Naive B cell (primary cell): Measurements from ENCODE around the gene PTPRK. TPM values are rescaled to one million over a fixed set of nuclear protein-coding genes. Genes with fewer than 3 reads are reported as not detected.

Source experiments
- ATAC-seq, 2 donors: fragments of 150-1000 bp; cut with Tn5 transposase; 2 replicates each; pipeline ENCODE4 v1.10.0; 2021; ENCODE audit warnings: low read depth in 2 of 2, mild to moderate bottlenecking in 2 of 2, moderate library complexity in 2 of 2
- DNase-seq: peaks from one replicate; pipeline ENCODE4 v3.0.0; 2022
- H3K27ac Mint-ChIP-seq, 6 donors: one replicate each; pipeline ENCODE4 v1.8.0; 2020 to 2022; ENCODE audit warnings: mild to moderate bottlenecking in 6 of 6, mixed read lengths in 6 of 6, moderate library complexity in 5 of 6, inconsistent platforms in 2 of 6
- H3K27me3 Mint-ChIP-seq, 3 donors: one replicate each; pipeline ENCODE4 v1.8.0; 2021 to 2022; ENCODE audit warnings: mixed read lengths in 3 of 3, mild to moderate bottlenecking in 1 of 3
- H3K36me3 Mint-ChIP-seq, 2 donors: one replicate each; pipeline ENCODE4 v1.8.0; 2020 to 2022; ENCODE audit warnings: mixed read lengths in 2 of 2, inconsistent platforms in 1 of 2, mild to moderate bottlenecking in 1 of 2
- H3K4me1 Mint-ChIP-seq, 3 donors: one replicate each; pipeline ENCODE4 v1.8.0; 2020 to 2022; ENCODE audit warnings: mixed read lengths in 3 of 3, inconsistent platforms in 1 of 3, mild to moderate bottlenecking in 1 of 3, moderate library complexity in 1 of 3
- H3K4me3 Mint-ChIP-seq, 8 donors: one replicate each; pipeline ENCODE4 v1.8.0; 2020 to 2022; ENCODE audit warnings: mild to moderate bottlenecking in 8 of 8, mixed read lengths in 8 of 8, moderate library complexity in 8 of 8, inconsistent platforms in 2 of 8
- H3K9me3 Mint-ChIP-seq, 7 donors: one replicate each; pipeline ENCODE4 v1.8.0; 2020 to 2022; ENCODE audit warnings: mixed read lengths in 7 of 7, mild to moderate bottlenecking in 5 of 7, inconsistent platforms in 2 of 7, moderate library complexity in 1 of 7
- polyA plus RNA-seq, 6 donors: library from polyadenylated mRNA; unstranded; fragments of 300-500 nt; fragmentation: Illumina TruSeq; gene quantifications; one replicate each; pipeline ENCODE4 v1.2.3, GENCODE V29; 2021; ENCODE audit warnings: low read depth in 6 of 6

PTPRK gene
- polyA plus RNA-seq, 6 donors from 2014 or later = 27.6 to 43.4 (median 34.3) TPM

DNA sequence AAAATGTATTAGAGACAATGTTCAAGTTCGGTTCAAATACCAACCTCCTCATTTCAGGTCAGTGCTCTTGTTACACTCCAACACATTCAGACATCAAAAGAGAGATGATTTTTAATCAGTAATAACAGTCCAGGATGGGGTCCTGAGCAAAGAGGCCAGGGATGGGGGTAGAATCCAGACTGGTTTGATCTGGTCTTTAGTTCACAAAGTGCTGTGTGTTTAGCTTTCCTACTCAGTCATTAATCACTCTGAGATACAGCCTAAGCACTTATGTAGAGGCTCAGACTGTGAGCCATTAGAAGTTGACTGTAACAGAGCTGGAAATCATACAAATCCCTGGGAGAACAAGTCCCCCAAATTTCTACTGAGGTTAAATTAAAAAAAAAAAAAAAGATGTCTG is 241.6 kb downstream of the PTPRK start:
- peaks cover 6 to 10% (median 7%) of the 10 kb centered on the region in 3 donors for H3K4me1 Mint-ChIP-seq
- no peaks in the 10 kb centered on the region for H3K9me3 Mint-ChIP-seq
- no peak overlapping the region for H3K4me3 Mint-ChIP-seq
- H3K27me3 Mint-ChIP-seq = no peaks in the 10 kb centered on the region
- H3K36me3 Mint-ChIP-seq = no peaks in the 10 kb centered on the region
- no peak for DNase-seq
- no peak overlapping the region for H3K27ac Mint-ChIP-seq
- no peak for ATAC-seq

DNA sequence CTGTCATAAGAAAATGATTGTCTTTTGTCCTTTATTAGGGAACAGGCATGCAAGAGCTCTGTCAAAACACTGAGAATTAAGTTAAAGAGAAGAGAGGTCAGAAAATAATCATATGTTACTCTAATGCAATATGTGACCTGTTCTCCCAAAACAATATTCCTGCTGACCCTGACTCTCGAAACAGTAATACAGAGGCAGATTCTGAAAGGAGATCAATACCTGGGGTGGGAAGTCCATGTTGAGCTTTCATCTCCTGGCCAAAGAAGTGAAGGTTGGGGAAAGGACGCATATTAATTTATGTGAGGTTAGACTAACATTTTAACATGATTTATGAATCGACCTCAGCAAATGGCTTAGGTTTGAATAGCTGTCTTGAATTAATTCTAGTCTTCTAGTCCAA is 243.0 kb downstream of the PTPRK start:
- no peaks in the 10 kb centered on the region for H3K4me1 Mint-ChIP-seq
- H3K9me3 Mint-ChIP-seq = peaks cover 0 to 2% (median 0%) of the 10 kb centered on the region in 7 donors
- no peaks in the 10 kb centered on the region for H3K27me3 Mint-ChIP-seq
- no peaks in the 10 kb centered on the region for H3K36me3 Mint-ChIP-seq
- DNase-seq (no peak), ATAC-seq (no peak)
- no peak overlapping the region for H3K4me3 Mint-ChIP-seq
- no peak overlapping the region for H3K27ac Mint-ChIP-seq

DNA sequence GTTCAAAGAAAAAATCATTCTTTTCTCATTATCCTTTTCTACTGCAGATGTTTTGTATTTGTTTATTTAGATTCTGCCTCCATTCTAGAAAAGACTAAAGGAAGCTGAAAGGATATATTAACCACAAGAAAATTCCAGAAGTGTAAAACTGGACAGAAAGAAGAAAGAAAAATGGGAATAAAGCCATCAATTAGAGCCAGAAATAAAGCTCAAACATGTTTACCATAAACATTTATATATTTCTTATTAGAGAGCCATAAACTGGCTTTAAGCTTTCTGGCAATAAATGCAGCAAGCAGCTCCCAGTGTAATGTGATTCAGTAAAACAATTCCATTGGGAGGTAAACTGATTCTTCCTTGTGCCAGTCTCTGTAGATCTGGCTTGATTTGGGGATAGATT is 244.1 kb downstream of the PTPRK start:
- H3K36me3 Mint-ChIP-seq = no peaks in the 10 kb centered on the region
- DNase-seq (no peak), ATAC-seq (no peak)
- H3K4me3 Mint-ChIP-seq = no peak overlapping the region
- no peaks in the 10 kb centered on the region for H3K4me1 Mint-ChIP-seq
- H3K27me3 Mint-ChIP-seq = no peaks in the 10 kb centered on the region
- H3K27ac Mint-ChIP-seq = no peak overlapping the region
- H3K9me3 Mint-ChIP-seq = peaks cover 0 to 2% (median 0%) of the 10 kb centered on the region in 7 donors

DNA sequence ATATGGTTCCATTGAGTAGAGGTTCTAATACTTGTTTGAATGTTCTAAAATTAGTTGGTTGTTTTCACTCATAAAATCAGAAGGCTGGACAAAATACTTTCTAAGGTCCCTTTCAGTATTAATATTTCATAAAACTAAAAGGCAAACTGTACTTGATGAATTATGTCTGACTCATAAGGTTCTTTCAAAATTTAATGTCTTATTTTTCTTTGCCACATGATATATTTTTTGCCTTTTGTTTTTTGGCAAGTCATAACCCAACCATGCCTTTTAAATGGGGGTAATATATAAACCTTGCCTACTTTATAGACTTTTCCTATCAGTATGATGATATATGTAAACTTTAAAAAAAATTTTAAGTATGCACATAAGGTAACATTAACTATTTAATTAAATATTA is 244.7 kb downstream of the PTPRK start:
- DNase-seq (no peak), ATAC-seq (no peak)
- H3K4me3 Mint-ChIP-seq = no peak overlapping the region
- peaks cover 0 to 2% (median 0%) of the 10 kb centered on the region in 7 donors for H3K9me3 Mint-ChIP-seq
- H3K27me3 Mint-ChIP-seq = no peaks in the 10 kb centered on the region
- H3K27ac Mint-ChIP-seq = no peak overlapping the region
- no peaks in the 10 kb centered on the region for H3K36me3 Mint-ChIP-seq
- no peaks in the 10 kb centered on the region for H3K4me1 Mint-ChIP-seq

DNA sequence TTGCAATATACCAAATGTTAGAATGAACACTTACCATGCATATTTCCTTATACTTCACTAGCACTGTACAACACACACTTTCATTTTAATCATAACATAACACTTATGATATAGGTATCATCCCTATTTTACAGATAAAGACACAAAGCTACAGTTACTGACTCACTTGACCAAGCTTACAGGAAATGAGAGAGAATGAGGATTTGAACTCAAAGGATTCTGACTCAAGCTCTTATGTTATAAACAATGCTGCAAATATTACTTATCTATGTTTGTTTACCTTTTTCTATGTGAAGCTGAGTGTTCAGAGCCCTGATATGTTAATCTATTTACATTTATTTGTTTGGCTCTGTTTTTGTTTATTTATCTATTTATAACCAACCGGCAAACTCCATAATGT is 245.4 kb downstream of the PTPRK start:
- DNase-seq (no peak), ATAC-seq (no peak)
- no peak overlapping the region for H3K4me3 Mint-ChIP-seq
- no peaks in the 10 kb centered on the region for H3K36me3 Mint-ChIP-seq
- no peak overlapping the region for H3K27ac Mint-ChIP-seq
- no peaks in the 10 kb centered on the region for H3K4me1 Mint-ChIP-seq
- H3K27me3 Mint-ChIP-seq = no peaks in the 10 kb centered on the region
- peaks cover 0 to 2% (median 0%) of the 10 kb centered on the region in 7 donors for H3K9me3 Mint-ChIP-seq

DNA sequence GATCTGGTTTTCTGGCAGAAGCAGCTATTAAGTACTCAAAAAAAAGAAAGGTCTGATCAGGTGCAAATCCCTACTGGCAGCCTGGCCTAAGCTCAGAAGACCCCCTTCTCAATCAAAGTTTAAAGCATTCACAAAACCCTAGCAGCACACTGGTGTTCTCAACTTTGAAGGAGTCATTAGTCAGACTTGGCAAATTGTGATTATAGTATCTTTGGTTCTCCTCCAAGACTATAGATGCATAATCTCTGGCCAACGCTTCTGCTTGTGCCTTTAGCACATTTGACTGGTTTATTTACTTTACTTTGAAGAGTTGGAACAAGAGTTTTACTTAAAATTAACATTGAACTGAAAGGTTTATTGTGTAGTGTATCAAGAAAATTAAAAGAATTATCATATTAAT is 248.9 kb downstream of the PTPRK start:
- H3K4me3 Mint-ChIP-seq = no peak overlapping the region
- DNase-seq (no peak), ATAC-seq (no peak)
- H3K4me1 Mint-ChIP-seq = no peaks in the 10 kb centered on the region
- H3K9me3 Mint-ChIP-seq = peaks cover 0 to 2% (median 0%) of the 10 kb centered on the region in 7 donors
- no peak overlapping the region for H3K27ac Mint-ChIP-seq
- H3K27me3 Mint-ChIP-seq = no peaks in the 10 kb centered on the region
- no peaks in the 10 kb centered on the region for H3K36me3 Mint-ChIP-seq

DNA sequence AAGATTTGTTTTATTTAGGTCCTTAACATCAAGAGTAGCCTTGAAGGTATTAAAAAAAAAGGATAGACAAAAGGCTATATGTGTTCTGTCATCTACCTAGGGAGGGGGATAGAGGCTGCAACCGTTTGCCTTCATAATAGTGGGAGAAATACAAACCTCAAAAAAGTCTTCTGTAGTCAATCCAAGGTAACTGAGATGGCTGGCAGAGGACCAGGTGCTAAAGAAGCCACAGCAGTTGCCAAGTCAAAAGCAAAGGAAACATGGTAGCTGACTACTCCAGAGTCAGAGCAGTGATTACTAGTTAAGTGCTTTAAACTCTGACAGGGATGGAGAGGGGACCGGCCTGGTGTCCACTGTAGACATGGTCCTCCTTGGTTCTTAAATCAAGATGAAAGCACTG is 249.4 kb downstream of the PTPRK start:
- no peak for ATAC-seq
- no peak overlapping the region for H3K4me3 Mint-ChIP-seq

DNA sequence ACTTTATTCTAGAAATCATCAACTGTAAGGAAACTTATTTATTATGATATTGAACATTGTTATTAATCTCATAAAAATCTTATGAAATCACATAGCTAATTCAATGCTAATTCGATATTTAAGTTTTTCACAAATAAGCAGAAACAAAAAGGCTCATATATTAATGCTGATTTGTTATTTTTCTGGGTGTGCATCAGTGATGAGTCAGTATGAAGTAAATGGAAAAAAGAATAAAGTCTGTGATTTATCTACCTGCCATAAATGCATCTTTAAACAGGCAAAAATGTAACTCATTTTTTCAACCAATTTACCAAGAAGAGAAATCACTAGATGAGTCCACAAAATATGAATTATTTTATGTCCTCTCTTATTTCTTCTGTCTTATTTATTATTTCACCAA is 253.5 kb downstream of the PTPRK start:
- Mint-ChIP-seq H3K9me3 (peaks cover 2 to 10% (median 4%) of the 10 kb centered on the region in 7 donors), H3K27ac (no peak overlapping the region), H3K27me3 (no peaks in the 10 kb centered on the region), H3K4me1 (no peaks in the 10 kb centered on the region), H3K4me3 (no peak overlapping the region), H3K36me3 (peaks cover 0 to 4% of the 10 kb centered on the region in 2 donors)
- no peak for DNase-seq
- no peak for ATAC-seq

More for the DNA sequence above, 249.4 kb downstream of the PTPRK start:
- Mint-ChIP-seq H3K27me3 (no peaks in the 10 kb centered on the region), H3K36me3 (no peaks in the 10 kb centered on the region), H3K27ac (no peak overlapping the region), H3K9me3 (peaks cover 0 to 2% (median 0%) of the 10 kb centered on the region in 7 donors), H3K4me1 (no peaks in the 10 kb centered on the region)
- no peak for DNase-seq

DNA sequence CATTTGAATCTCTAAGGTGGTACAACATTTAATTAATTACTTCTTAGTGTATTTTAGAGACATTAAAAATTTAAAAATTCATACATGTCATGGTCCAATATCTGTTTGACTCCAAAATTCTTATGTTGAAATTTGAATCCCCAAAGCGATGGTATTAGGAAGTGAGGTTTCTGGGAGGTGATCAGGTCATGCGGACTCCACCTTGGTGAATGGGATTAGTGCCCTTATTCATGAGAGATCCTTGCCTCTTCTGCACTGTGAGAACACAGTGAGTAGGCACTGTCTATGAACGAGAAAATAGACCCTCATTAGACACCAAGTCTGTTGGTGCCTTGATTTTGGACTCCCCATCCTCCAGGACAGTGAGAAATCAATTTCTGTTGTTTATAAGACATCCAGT is 254.7 kb downstream of the PTPRK start:
- Mint-ChIP-seq H3K9me3 (peaks cover 2 to 10% (median 4%) of the 10 kb centered on the region in 7 donors), H3K4me1 (peaks cover 0 to 3% (median 2%) of the 10 kb centered on the region in 3 donors), H3K4me3 (no peak overlapping the region), H3K36me3 (peaks cover 0 to 4% of the 10 kb centered on the region in 2 donors), H3K27me3 (no peaks in the 10 kb centered on the region), H3K27ac (no peak overlapping the region)
- DNase-seq (no peak), ATAC-seq (no peak)

DNA sequence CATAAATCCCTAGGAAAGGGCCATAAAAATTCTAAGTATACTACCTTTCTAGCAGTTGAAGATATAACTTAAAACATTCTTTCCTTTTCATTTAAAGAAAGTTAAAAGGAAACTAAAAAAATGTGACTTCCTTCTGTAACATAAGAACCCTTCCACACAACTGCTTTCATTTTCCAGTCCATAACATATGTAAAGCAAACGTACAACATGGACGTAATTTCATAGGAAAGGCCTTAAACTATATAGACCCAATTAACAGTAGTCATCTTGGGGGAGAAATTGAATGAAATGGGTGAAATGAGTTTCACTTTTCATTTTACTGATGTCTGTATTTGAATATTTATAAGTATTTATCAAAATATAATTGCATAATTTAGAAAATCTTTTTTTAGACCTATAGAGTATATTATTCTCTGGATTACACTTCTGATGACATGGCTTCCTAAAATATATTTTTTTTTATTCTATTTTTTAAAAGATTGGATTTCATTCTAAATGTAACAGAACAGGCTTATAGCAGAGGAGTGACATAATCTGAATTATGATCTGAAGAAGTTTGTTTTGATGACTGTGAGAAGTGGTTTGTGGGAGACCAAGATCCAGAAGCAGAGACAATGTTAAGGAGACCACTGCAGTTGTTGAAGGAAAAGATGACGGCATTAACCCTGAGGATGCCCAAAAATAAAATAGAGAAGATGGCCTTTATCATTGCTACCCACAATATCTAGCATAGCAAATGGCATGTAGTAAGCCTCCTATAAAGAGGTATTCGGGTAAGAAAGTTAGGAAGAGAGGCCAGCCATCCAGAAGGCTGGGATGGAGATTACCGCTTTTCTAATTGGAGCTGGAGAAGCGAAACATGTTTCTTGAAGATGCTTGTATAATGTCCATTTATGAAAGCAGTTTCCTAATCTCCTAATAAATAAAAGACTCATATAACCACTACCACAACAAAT is 260.4 kb downstream of the PTPRK start:
- no peaks in the 10 kb centered on the region for H3K27me3 Mint-ChIP-seq
- peak overlapping the region; percentile 36 to 88 (median 64) for H3K4me3 Mint-ChIP-seq
- ATAC-seq (peak; percentile 56 to 69), DNase-seq (no peak)
- peaks cover 15 to 26% (median 20%) of the 10 kb centered on the region in 3 donors for H3K4me1 Mint-ChIP-seq
- H3K36me3 Mint-ChIP-seq = peaks cover 0 to 4% of the 10 kb centered on the region in 2 donors
- peak overlapping the region in 4 of 6 donors; percentile 6 to 68 (median 54) for H3K27ac Mint-ChIP-seq
- H3K9me3 Mint-ChIP-seq = peaks cover 2 to 10% (median 4%) of the 10 kb centered on the region in 7 donors

DNA sequence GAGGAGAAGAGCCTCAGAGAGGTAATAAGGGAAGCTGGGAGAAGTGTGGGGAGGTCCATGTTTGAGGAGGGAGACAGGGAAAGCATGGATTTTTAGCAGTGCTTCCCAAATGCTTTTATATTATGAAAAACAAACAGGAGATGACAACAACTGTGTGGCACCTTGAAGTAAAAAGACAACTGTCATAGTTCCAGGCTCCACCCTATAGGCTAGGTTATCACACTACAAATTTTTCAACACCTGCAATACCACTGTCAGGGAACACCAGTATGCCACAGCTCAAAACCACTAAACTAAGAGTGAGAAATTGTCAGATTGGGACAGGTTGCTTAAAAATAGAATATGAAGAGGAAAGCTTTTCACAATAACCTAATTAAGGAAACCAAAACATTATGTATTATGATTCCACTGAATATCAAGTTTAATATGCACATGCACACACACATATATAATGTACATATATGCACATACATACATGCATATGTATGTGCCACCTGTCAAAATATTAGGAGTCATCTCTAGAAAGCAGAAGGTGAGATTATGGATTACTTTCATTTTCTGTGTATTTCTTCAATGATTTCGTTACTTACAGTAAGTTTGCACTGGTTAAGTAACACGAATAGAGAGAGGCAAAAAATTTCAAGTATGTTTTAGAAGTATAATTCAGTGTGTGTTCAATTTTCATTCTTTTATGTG is 261.2 kb downstream of the PTPRK start:
- Mint-ChIP-seq H3K9me3 (peaks cover 0 to 6% (median 4%) of the 10 kb centered on the region in 7 donors), H3K4me1 (peaks cover 15 to 26% (median 20%) of the 10 kb centered on the region in 3 donors), H3K4me3 (peak overlapping the region; percentile 36 to 88 (median 64)), H3K27me3 (no peaks in the 10 kb centered on the region), H3K36me3 (no peaks in the 10 kb centered on the region), H3K27ac (peak overlapping the region; percentile 8 to 68 (median 43))
- ATAC-seq (peak; percentile 30 to 49), DNase-seq (no peak)

DNA sequence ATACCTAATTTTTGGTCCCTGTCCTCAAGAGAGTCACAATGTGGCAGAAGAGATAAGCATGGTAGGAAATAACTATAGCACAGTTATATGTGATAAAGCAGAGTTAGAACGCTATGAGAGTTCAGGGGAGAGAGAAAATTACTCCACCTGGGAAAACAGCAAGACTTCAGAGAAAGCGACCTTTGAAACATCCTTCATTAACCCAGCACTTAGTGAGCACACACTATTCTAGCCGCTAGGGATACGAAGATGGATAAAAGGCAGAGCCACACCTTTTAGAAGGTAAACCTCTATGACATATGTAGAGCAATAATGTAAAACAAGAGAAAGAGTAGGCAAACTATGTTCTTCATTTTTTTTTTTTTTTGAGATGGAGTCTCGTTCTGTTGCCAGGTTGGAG is 264.3 kb downstream of the PTPRK start:
- H3K4me1 Mint-ChIP-seq = peaks cover 15 to 26% (median 20%) of the 10 kb centered on the region in 3 donors
- no peak overlapping the region for H3K4me3 Mint-ChIP-seq
- DNase-seq = no peak
- H3K27me3 Mint-ChIP-seq = no peaks in the 10 kb centered on the region
- H3K36me3 Mint-ChIP-seq = no peaks in the 10 kb centered on the region
- no peak for ATAC-seq
- no peaks in the 10 kb centered on the region for H3K9me3 Mint-ChIP-seq
- peak overlapping the region in 1 of 6 donors; percentile 45 for H3K27ac Mint-ChIP-seq

DNA sequence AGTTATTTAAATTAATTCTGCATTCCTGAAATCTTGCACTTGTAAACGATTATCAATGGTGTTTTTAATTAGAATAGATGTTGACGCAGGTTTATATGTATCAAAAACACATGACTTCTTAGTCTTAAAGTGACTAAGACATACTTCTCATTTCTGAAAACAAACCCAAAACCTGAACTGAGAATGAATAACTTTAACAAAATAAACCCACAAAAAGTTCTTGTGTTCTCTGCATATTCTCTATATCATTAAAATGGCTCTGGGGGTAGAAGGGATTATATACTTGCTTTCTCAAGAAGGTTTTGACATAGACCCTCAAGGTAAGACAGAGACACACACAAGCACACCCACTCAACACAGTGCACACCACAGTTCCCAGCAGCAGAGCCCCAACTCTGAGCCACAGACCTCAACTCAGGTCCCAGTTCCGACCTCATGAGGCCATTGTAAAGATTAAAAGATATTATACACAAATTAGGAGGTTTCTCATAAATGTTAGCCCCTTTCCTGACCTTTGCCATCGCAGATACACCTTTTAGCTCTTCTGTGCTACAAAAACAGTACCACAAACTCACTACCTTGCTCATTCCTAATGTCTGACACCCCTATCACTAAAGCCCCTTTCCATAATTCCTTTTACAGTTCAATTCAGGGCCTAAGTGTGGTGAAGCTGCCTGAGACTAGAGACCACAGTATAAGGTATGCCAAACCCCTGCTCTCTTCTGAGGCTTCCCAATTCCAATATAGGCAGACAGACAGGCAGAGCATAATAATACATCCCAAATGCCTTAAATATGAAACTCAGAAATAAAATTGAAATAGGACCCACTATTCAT is 267.8 kb downstream of the PTPRK start:
- no peaks in the 10 kb centered on the region for H3K9me3 Mint-ChIP-seq

More for the DNA sequence above, 267.8 kb downstream of the PTPRK start:
- DNase-seq = no peak
- H3K4me3 Mint-ChIP-seq = no peak overlapping the region
- H3K4me1 Mint-ChIP-seq = no peaks in the 10 kb centered on the region
- H3K36me3 Mint-ChIP-seq = no peaks in the 10 kb centered on the region
- H3K27ac Mint-ChIP-seq = no peak overlapping the region
- no peak for ATAC-seq
- H3K27me3 Mint-ChIP-seq = no peaks in the 10 kb centered on the region
